SK-N-SH treated with all-trans-retinoic acid at 6 μM for 48 hours (cell line): ENCODE data around the gene ASIC3.

Experiments used
- ARNTL ChIP-seq: fragments of 450-650 bp; formaldehyde crosslinking; IDR thresholded peaks from 2 replicates; pipeline ENCODE4 v1.5.0; 2020; ENCODE audit warnings: low read depth, mild to moderate bottlenecking, moderate library complexity, borderline replicate concordance
- CREB5 ChIP-seq: fragments of 250-450 bp; sonication (Bioruptor Pico); IDR thresholded peaks from 2 replicates; pipeline ENCODE4 v1.5.1; 2020; ENCODE audit warnings: low read depth, mild to moderate bottlenecking, moderate library complexity
- CSDC2 ChIP-seq: fragments of 250-450 bp; sonication (Bioruptor Pico); IDR thresholded peaks from 2 replicates; pipeline ENCODE4 v1.5.0; 2020; ENCODE audit warnings: mild to moderate bottlenecking, moderate library complexity
- ESRRG ChIP-seq: fragments of 250-450 bp; sonication (Bioruptor Pico); IDR thresholded peaks from 2 replicates; pipeline ENCODE4 v1.6.1; 2021; ENCODE audit warnings: mild to moderate bottlenecking
- ISL1 ChIP-seq: fragments of 250-450 bp; sonication (Bioruptor Pico); IDR thresholded peaks from 2 replicates; pipeline ENCODE4 v2.1.2; 2022; ENCODE audit warnings: mild to moderate bottlenecking, moderate library complexity
- PATZ1 ChIP-seq: fragments of 250-450 bp; sonication (Bioruptor Pico); IDR thresholded peaks from 2 replicates; pipeline ENCODE4 v1.8.0; 2020; ENCODE audit warnings: mild to moderate bottlenecking, moderate library complexity, borderline replicate concordance
- POU6F1 ChIP-seq: fragments of 250-450 bp; sonication (Bioruptor Pico); IDR thresholded peaks from 2 replicates; pipeline ENCODE4 v1.8.0; 2021; ENCODE audit warnings: low read depth, mild to moderate bottlenecking, moderate library complexity, borderline replicate concordance
- ZFP3 ChIP-seq: fragments of 250-450 bp; sonication (Bioruptor Pico); IDR thresholded peaks from 2 replicates; pipeline ENCODE4 v1.5.0; 2020; ENCODE audit warnings: mild to moderate bottlenecking, moderate library complexity
- ZFP30 ChIP-seq: fragments of 450-650 bp; formaldehyde crosslinking; IDR thresholded peaks from 2 replicates; pipeline ENCODE4 v1.5.0; 2022; ENCODE audit warnings: mild to moderate bottlenecking, moderate library complexity
- ZNF565 ChIP-seq: fragments of 450-650 bp; formaldehyde crosslinking; conservative IDR thresholded peaks from 2 replicates; pipeline ENCODE4 v1.5.0; 2020; ENCODE audit warnings: low read depth, mild to moderate bottlenecking, moderate library complexity
- ZNF70 ChIP-seq: fragments of 450-650 bp; formaldehyde crosslinking; IDR thresholded peaks from 2 replicates; pipeline ENCODE4 v1.5.0; 2020; ENCODE audit warnings: mild to moderate bottlenecking, moderate library complexity
- TF ChIP-seq, protein P1 (sequence below): fragments of 250-450 bp; sonication (Bioruptor Pico); IDR thresholded peaks from 2 replicates; pipeline ENCODE4 v1.5.1; 2021; ENCODE audit warnings: mild to moderate bottlenecking, moderate library complexity

DNA sequence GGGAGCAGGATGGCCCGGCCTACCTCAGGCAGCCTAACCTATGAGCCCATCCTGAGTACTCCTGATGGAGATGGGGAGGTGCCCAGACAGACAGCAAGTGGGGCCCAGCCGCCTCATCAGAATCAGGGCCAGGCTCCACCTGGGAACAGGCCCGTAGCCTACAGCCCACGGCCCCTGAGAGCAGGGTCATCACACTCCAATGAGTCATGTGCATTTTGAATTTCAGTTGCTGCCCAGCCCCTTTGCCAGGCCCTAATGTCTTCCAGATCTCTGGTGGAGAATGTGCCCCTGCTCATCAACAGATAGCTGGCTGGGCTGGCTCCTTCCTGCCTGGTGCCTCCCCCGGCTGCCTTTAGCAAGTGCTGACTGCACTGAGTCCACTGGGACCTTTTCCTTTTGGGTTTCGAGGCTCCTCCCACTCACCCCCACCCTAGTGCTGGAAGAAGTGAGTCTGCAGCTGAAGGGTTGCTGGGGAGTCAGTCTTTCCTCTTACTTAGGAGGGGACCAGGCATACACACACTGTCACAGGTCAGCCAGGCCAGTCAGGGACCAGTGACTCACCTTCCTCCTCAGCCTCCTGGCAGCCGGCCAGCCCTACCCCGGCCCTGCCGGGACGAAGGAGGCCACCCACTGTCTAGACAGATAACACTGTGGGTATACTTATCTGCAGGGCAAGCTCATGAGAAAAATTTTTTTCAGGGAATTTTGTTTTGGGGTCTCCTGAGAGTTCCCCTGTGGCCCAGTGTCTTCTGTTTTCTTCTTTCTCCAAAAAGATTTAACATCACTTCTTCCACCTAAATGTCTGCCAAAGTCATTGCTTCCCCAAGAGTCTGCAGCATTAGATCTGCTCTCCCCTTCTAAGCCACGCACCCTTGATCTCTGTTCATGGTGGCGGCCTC, 9.1 kb upstream of the ASIC3 start:
- TF ChIP-seq ZNF70 (CRISPR knock-in tag) (0 out of 2 replicates have a peak, but pooled peaks have one; percentile 6), PATZ1 (0 out of 2 replicates have a peak, but pooled peaks have one; percentile 18), ZNF565 (CRISPR knock-in tag) (no peak; the same call in 1 of the 2 replicates), ESRRG (0 out of 2 replicates have a peak, but pooled peaks have one; percentile 13), ARNTL (no peak), CREB5 (CRISPR knock-in tag) (no peak), ZFP30 (CRISPR knock-in tag) (no peak), ISL1 (CRISPR knock-in tag) (no peak), POU6F1 (CRISPR knock-in tag) (no peak), ZFP3 (peak; percentile 57; the same call in 1 of the 2 replicates), CSDC2 (CRISPR knock-in tag) (no peak)
- TF ChIP-seq, protein P1, sequence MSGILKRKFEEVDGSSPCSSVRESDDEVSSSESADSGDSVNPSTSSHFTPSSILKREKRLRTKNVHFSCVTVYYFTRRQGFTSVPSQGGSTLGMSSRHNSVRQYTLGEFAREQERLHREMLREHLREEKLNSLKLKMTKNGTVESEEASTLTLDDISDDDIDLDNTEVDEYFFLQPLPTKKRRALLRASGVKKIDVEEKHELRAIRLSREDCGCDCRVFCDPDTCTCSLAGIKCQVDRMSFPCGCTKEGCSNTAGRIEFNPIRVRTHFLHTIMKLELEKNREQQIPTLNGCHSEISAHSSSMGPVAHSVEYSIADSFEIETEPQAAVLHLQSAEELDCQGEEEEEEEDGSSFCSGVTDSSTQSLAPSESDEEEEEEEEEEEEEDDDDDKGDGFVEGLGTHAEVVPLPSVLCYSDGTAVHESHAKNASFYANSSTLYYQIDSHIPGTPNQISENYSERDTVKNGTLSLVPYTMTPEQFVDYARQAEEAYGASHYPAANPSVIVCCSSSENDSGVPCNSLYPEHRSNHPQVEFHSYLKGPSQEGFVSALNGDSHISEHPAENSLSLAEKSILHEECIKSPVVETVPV (CRISPR knock-in tag): no peak
